Esophagus squamous epithelium (tissue), 5 donors: Measurements from ENCODE around the gene ASTL. TPM values are rescaled to one million over a fixed set of nuclear protein-coding genes. Genes with fewer than 3 reads are reported as not detected.
A peak's percentile ranks its signal among the peaks of the same experiment; 100 is the strongest.

Source experiments
- DNase-seq: peaks from one replicate; lab custom pipeline; 2025; lab: John Stamatoyannopoulos, UW
- H3K27ac ChIP-seq, 4 donors: fragments of 200-600 bp; sonication (generic); one replicate each; pipeline ENCODE4 v1.5.1; 2016 to 2019; ENCODE audit warnings: mild to moderate bottlenecking in 1 of 4
- H3K27me3 ChIP-seq, 4 donors: fragments of 200-600 bp; sonication (generic); 1 replicate in 3 of 4; 2 replicates in 1 of 4; pipeline versions ENCODE4 v1.5.1 to v1.6.0; 2017 to 2021; ENCODE audit warnings: antibody characterized with exemption in 1 of 4
- H3K36me3 ChIP-seq, 3 donors: fragments of 200-600 bp; sonication (generic); one replicate each; pipeline ENCODE4 v1.5.1; 2016 to 2019
- H3K4me1 ChIP-seq, 3 donors: fragments of 200-600 bp; sonication (generic); one replicate each; pipeline ENCODE4 v1.5.1; 2017 to 2019
- H3K4me3 ChIP-seq, 4 donors: fragments of 200-600 bp; sonication (generic); 1 replicate in 3 of 4; 2 replicates in 1 of 4; pipeline ENCODE4 v1.5.1; 2016 to 2019; ENCODE audit warnings: mild to moderate bottlenecking in 2 of 4, moderate library complexity in 1 of 4
- H3K9me3 ChIP-seq, 3 donors: fragments of 200-600 bp; sonication (generic); one replicate each; pipeline ENCODE4 v1.5.1; 2016 to 2019
- CTCF ChIP-seq, 6 experiments: fragments of 450-650 bp in 4 of 6; fragments of 200-600 bp in 2 of 6; sonication (generic) in 2 of 6; IDR thresholded peaks; one replicate each; pipeline ENCODE4 v1.5.1; 2016 to 2019; ENCODE audit warnings: antibody characterized with exemption in 6 of 6, mild to moderate bottlenecking in 4 of 6, moderate library complexity in 4 of 6
- POLR2A ChIP-seq, 4 donors: fragments of 450-650 bp; IDR thresholded peaks; one replicate each; pipeline ENCODE4 v1.6.1; 2017; ENCODE audit warnings: antibody characterized with exemption in 4 of 4, mild to moderate bottlenecking in 4 of 4, moderate library complexity in 3 of 4
- WGBS, 2 donors: methylation state at CpG; one replicate each; pipeline ENCODE4 v1.1.5; 2018; 5-methylcytosine and 5-hydroxymethylcytosine counted together
- intact Hi-C: fragments of 100-400 bp; cut with DNase I; formaldehyde crosslinking; loops from one replicate; pipeline ENCODE4 v1.15.0; 2022
- total RNA-seq, 4 donors: library from RNA; depleted of rRNA; stranded (reverse); fragments of >200 nt; gene quantifications; one replicate each; pipeline ENCODE4 v1.1.0, GENCODE V29; 2016
- donor health status: DM: yes; HTN: yes; CAD: no.

Gene ASTL
- total RNA-seq, 4 donors from 2014 or later, result 0.30 to 0.53 TPM; not detected in 2

GRCh38 chr2:96167407-96168013, 29.2 kb upstream of the ASTL start:
- intact Hi-C loops, result no loop called here
- no peak for DNase-seq
- peaks cover 0 to 5% (median 0%) of the 10 kb centered on the region in 3 donors for H3K9me3 ChIP-seq
- no peak overlapping the region for H3K27ac ChIP-seq
- H3K27me3 ChIP-seq, result no peaks in the 10 kb centered on the region
- H3K36me3 ChIP-seq, result no peaks in the 10 kb centered on the region
- TF ChIP-seq CTCF (IDR thresholded peaks at IDR 0.05) (no peak), POLR2A (IDR thresholded peaks at IDR 0.05) (no peak)
- H3K4me1 ChIP-seq, result no peaks in the 10 kb centered on the region
- H3K4me3 ChIP-seq, result no peak overlapping the region
- WGBS, 2 donors, result 62 to 63% methylated on average over 6 of the region's 6 CpGs

GRCh38 chr2:96164459-96165184, 26.3 kb upstream of the ASTL start:
- intact Hi-C loops, result no loop called here
- Histone ChIP-seq H3K9me3 (peaks cover 0 to 1% (median 0%) of the 10 kb centered on the region in 3 donors), H3K27me3 (no peaks in the 10 kb centered on the region), H3K36me3 (no peaks in the 10 kb centered on the region), H3K4me3 (peak overlapping the region in 1 of 4 donors; percentile 10), H3K27ac (peak overlapping the region in 3 of 4 donors; percentile 20 to 58 (median 44)), H3K4me1 (peaks cover 0 to 6% (median 0%) of the 10 kb centered on the region in 3 donors)
- no peak for DNase-seq
- no peak for TF ChIP-seq CTCF (IDR thresholded peaks at IDR 0.05)
- TF ChIP-seq POLR2A (IDR thresholded peaks at IDR 0.05), result peak in 1 of 4 donors; percentile 41
- WGBS, 2 donors, result 53 to 84% methylated on average over 11 to 12 of the region's 18 CpGs

- no peak for DNase-seq
- H3K27me3 ChIP-seq, result peaks cover 0 to 2% (median 0%) of the 10 kb centered on the region in 4 donors
- intact Hi-C loops, result no loop called here
- no peak for TF ChIP-seq CTCF (IDR thresholded peaks at IDR 0.05)
- TF ChIP-seq POLR2A (IDR thresholded peaks at IDR 0.05), result no peak
- H3K36me3 ChIP-seq, result no peaks in the 10 kb centered on the region
- H3K9me3 ChIP-seq, result no peaks in the 10 kb centered on the region
- H3K4me1 ChIP-seq, result peaks cover 0 to 6% (median 0%) of the 10 kb centered on the region in 3 donors
- H3K27ac ChIP-seq, result peak overlapping the region in 3 of 4 donors; percentile 22 to 58 (median 44)
- H3K4me3 ChIP-seq, result no peak overlapping the region
- WGBS, 2 donors, result 46 to 47% methylated on average over 5 to 9 of the region's 13 CpGs
Observed at GRCh38 chr2:96163768-96164429, 25.6 kb upstream of the ASTL start.

GRCh38 chr2:96163415-96163767, 25.1 kb upstream of the ASTL start:
- no peak for TF ChIP-seq POLR2A (IDR thresholded peaks at IDR 0.05)
- no peak for TF ChIP-seq CTCF (IDR thresholded peaks at IDR 0.05)
- no peak overlapping the region for H3K4me3 ChIP-seq
- H3K9me3 ChIP-seq, result no peaks in the 10 kb centered on the region
- peaks cover 0 to 6% (median 0%) of the 10 kb centered on the region in 3 donors for H3K4me1 ChIP-seq
- peak overlapping the region in 3 of 4 donors; percentile 22 to 34 (median 25) for H3K27ac ChIP-seq
- WGBS, 2 donors, result 57% methylated on average over 1 of the region's 5 CpGs; no CpG with 5 or more reads in 1 of the 2 donors
- no peak for DNase-seq
- intact Hi-C loops, result no loop called here
- H3K36me3 ChIP-seq, result no peaks in the 10 kb centered on the region
- H3K27me3 ChIP-seq, result peaks cover 0 to 7% (median 0%) of the 10 kb centered on the region in 4 donors
